ENCODE data around the gene PRRT1B.

PRRT1B gene

DNA sequence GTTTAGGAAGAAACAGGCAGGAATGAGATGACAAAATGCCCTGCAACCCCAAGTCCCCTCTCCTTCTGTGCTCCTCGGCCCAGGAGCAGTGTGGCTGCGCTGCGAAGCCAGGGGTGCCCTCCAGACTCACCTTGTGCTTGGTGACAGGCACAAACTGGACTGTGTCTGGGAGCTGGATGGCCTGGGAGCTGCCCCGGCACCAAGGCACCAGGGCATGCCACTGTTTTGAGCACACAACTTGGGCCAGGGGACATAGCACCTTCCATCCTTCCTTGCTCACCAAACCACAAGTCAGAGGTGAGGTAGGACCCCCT, 51.1 kb downstream of the PRRT1B start:
- H3K4me3 ChIP-seq (ENCODE audit: low read depth, low read length), result no peak overlapping the region
- no peaks in the 10 kb centered on the region for H3K9me3 ChIP-seq (ENCODE audit: control insufficient read depth, insufficient read depth, low read length)
- H3K36me3 ChIP-seq (ENCODE audit: control insufficient read depth, insufficient read depth, low read length), result peaks cover 48% of the 10 kb centered on the region
- no peak overlapping the region for H3K9ac ChIP-seq (ENCODE audit: low read depth, low read length)
- H3K4me1 ChIP-seq (ENCODE audit: control insufficient read depth, insufficient read depth, low read length), result no peaks in the 10 kb centered on the region
- H3K27me3 ChIP-seq (ENCODE audit: control insufficient read depth, insufficient read depth, low read length), result no peaks in the 10 kb centered on the region

DNA sequence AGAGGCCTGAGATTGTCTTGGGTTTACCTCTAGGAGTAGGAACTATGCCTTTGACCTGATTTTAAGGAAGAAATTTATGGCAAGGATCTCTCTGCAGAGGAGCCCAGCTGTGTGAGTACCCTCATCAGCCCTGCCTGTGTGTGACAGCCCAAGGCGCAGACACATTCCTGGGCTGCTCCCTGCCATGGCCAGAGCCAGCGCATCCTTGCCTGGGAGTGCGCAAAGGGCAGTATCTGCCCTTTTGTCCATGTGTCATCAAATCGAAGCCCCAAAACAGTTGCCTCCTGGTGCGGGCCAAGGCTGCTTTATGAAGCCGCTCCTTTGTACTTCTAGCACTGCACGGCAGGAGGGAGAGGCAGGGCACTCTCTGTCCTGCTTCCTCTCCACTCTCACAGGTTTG, 51.9 kb downstream of the PRRT1B start:
- no peak overlapping the region for H3K9ac ChIP-seq (ENCODE audit: low read depth, low read length)
- H3K4me3 ChIP-seq (ENCODE audit: low read depth, low read length), result no peak overlapping the region
- peaks cover 41% of the 10 kb centered on the region for H3K36me3 ChIP-seq (ENCODE audit: control insufficient read depth, insufficient read depth, low read length)
- H3K27me3 ChIP-seq (ENCODE audit: control insufficient read depth, insufficient read depth, low read length), result no peaks in the 10 kb centered on the region
- H3K9me3 ChIP-seq (ENCODE audit: control insufficient read depth, insufficient read depth, low read length), result no peaks in the 10 kb centered on the region
- no peaks in the 10 kb centered on the region for H3K4me1 ChIP-seq (ENCODE audit: control insufficient read depth, insufficient read depth, low read length)

DNA sequence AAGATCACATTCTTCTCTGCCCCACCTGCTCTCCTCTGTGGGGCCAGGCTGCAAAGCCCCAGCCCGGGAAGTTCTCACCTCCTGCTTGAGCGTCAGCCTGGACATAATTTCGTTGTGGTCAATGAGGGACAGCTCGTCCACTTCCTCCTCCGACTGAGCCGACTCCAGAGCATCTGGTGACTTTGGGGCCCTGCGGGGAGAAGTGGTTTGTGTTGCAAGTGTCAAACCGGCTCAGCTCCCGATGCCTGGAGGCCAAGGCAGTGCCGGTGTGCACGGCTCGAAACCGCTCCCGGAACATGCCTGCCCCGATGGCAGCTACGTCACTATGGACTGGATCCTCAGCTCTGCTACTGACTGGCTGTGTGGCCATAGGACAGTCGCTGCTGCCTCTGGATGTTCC, 52.8 kb downstream of the PRRT1B start:
- H3K9ac ChIP-seq (ENCODE audit: low read depth, low read length), result no peak overlapping the region
- peaks cover 41% of the 10 kb centered on the region for H3K36me3 ChIP-seq (ENCODE audit: control insufficient read depth, insufficient read depth, low read length)
- no peaks in the 10 kb centered on the region for H3K9me3 ChIP-seq (ENCODE audit: control insufficient read depth, insufficient read depth, low read length)
- no peaks in the 10 kb centered on the region for H3K27me3 ChIP-seq (ENCODE audit: control insufficient read depth, insufficient read depth, low read length)
- no peak overlapping the region for H3K4me3 ChIP-seq (ENCODE audit: low read depth, low read length)
- H3K4me1 ChIP-seq (ENCODE audit: control insufficient read depth, insufficient read depth, low read length), result no peaks in the 10 kb centered on the region

DNA sequence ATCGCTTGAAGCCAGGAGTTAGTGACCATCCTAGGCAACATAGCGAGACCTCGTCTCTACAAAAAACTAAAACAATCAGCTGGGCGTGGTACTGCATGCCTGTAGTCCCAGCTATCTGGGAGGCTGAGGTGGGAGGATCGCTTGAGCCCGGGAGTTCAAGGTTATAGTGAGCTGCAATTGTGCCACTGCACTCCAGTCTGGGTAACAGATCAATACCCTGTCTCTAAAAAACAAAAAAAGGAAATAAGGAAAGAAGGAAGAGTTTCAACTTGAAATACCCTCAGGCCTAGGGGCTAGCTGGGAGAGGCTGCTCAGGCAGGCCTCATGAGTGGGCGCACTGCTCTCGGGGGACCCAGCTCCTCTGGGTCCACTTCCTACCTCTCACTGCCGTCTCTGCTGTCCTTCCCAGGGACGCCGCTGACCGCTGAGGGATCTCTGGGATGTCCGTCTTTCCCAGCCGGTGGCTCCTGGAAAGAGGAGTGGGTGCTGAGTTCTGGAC, 56.4 kb downstream of the PRRT1B start:
- peaks cover 22% of the 10 kb centered on the region for H3K36me3 ChIP-seq (ENCODE audit: control insufficient read depth, insufficient read depth, low read length)
- no peaks in the 10 kb centered on the region for H3K4me1 ChIP-seq (ENCODE audit: control insufficient read depth, insufficient read depth, low read length)
- H3K27me3 ChIP-seq (ENCODE audit: control insufficient read depth, insufficient read depth, low read length), result no peaks in the 10 kb centered on the region
- H3K4me3 ChIP-seq (ENCODE audit: low read depth, low read length), result no peak overlapping the region
- H3K9me3 ChIP-seq (ENCODE audit: control insufficient read depth, insufficient read depth, low read length), result no peaks in the 10 kb centered on the region
- no peak overlapping the region for H3K9ac ChIP-seq (ENCODE audit: low read depth, low read length)

- no peak overlapping the region for H3K4me3 ChIP-seq (ENCODE audit: low read depth, low read length)
- peaks cover 8% of the 10 kb centered on the region for H3K4me1 ChIP-seq (ENCODE audit: control insufficient read depth, insufficient read depth, low read length)
- H3K27me3 ChIP-seq (ENCODE audit: control insufficient read depth, insufficient read depth, low read length), result no peaks in the 10 kb centered on the region
- H3K9ac ChIP-seq (ENCODE audit: low read depth, low read length), result no peak overlapping the region
- no peaks in the 10 kb centered on the region for H3K9me3 ChIP-seq (ENCODE audit: control insufficient read depth, insufficient read depth, low read length)
- H3K36me3 ChIP-seq (ENCODE audit: control insufficient read depth, insufficient read depth, low read length), result peaks cover 13% of the 10 kb centered on the region
Observed at GRCh38 chr9:131603199-131603598, 57.9 kb downstream of the PRRT1B start.

- Histone ChIP-seq H3K4me1 (ENCODE audit: control insufficient read depth, insufficient read depth, low read length) (peaks cover 11% of the 10 kb centered on the region), H3K4me3 (ENCODE audit: low read depth, low read length) (no peak overlapping the region), H3K36me3 (ENCODE audit: control insufficient read depth, insufficient read depth, low read length) (peaks cover 9% of the 10 kb centered on the region), H3K27me3 (ENCODE audit: control insufficient read depth, insufficient read depth, low read length) (no peaks in the 10 kb centered on the region), H3K9me3 (ENCODE audit: control insufficient read depth, insufficient read depth, low read length) (no peaks in the 10 kb centered on the region), H3K9ac (ENCODE audit: low read depth, low read length) (no peak overlapping the region)
Observed at GRCh38 chr9:131603711-131604439, 58.6 kb downstream of the PRRT1B start.

DNA sequence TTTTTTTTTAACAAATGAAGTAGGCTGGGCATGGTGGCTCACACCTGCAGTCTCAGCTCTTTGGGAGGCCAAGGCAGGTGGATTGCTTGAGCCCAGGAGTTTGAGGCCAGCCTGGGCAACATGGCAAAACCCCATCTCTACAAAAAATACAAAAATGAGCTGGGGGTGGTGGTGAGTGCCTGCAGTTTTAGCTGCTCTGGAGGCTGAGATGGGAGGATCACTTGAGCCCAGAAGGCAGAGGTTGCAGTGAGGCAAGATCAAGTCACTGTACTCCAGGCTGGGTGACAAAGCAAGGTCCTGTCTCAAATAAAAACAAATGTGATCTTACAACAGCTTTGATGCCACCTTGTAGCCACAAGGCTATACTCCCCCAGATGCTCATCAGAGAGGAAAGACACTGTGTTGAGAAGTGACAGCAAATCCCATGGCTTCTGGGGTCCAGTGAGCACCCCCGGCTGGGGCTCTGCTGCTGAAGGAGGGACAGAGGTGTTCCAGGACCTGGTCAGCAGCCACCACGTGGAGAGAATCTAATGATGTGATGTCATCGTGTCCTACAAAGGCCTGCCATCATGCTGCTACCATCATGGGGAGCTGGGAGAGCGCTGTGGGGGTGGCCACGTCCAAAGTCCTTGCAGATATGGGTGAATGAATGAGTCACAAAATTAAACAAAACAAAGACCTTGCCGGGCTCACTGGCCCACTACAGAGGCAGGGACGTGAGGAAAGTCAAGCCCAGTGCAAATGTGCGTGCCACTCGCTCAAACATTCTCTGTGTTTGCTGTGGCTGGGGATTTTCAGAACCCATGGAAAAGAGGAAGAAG, 60.7 kb downstream of the PRRT1B start:
- Histone ChIP-seq H3K27me3 (ENCODE audit: control insufficient read depth, insufficient read depth, low read length) (no peaks in the 10 kb centered on the region), H3K4me1 (ENCODE audit: control insufficient read depth, insufficient read depth, low read length) (peaks cover 11% of the 10 kb centered on the region), H3K4me3 (ENCODE audit: low read depth, low read length) (no peak overlapping the region), H3K9me3 (ENCODE audit: control insufficient read depth, insufficient read depth, low read length) (no peaks in the 10 kb centered on the region), H3K9ac (ENCODE audit: low read depth, low read length) (no peak overlapping the region), H3K36me3 (ENCODE audit: control insufficient read depth, insufficient read depth, low read length) (peaks cover 5% of the 10 kb centered on the region)

DNA sequence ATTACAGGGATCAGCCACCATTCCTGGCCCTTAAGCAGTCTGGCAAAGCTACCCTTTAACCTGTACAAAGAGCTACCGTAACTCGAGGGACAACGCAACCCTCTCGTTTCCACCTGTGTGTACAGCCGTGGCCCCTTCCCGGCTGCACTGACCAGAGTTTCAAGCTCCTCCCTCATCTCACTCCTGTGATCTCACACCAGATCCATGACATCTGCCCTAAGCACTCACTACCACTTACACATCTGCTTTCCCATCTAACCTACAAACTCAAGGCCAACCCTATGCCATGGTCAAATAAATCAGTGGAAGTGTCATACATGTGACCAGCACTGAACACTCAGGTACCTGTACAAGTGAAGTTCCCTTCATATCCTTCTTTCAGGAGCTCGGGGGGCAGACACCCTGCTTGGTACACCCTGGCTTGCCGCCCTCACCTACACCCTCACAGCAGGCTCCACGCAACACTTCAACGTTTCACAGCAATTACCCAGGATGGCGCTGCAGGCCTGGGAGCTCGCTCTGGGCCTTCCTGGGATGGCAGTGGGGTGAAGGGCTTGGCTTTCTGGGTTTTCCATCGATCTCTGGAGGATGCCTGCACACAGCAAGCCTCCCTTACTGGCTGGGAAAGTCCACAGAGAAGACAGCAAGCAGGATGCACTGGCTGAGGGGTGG, 61.7 kb downstream of the PRRT1B start:
- peaks cover 11% of the 10 kb centered on the region for H3K4me1 ChIP-seq (ENCODE audit: control insufficient read depth, insufficient read depth, low read length)
- no peaks in the 10 kb centered on the region for H3K9me3 ChIP-seq (ENCODE audit: control insufficient read depth, insufficient read depth, low read length)
- no peaks in the 10 kb centered on the region for H3K27me3 ChIP-seq (ENCODE audit: control insufficient read depth, insufficient read depth, low read length)
- no peak overlapping the region for H3K4me3 ChIP-seq (ENCODE audit: low read depth, low read length)
- H3K9ac ChIP-seq (ENCODE audit: low read depth, low read length), result no peak overlapping the region
- peaks cover 5% of the 10 kb centered on the region for H3K36me3 ChIP-seq (ENCODE audit: control insufficient read depth, insufficient read depth, low read length)

GRCh38 chr9:131607591-131607990, 62.3 kb downstream of the PRRT1B start:
- Histone ChIP-seq H3K4me1 (ENCODE audit: control insufficient read depth, insufficient read depth, low read length) (peaks cover 11% of the 10 kb centered on the region), H3K9ac (ENCODE audit: low read depth, low read length) (no peak overlapping the region)

GRCh38 chr9:131608493-131609037, 63.2 kb downstream of the PRRT1B start:
- Histone ChIP-seq H3K9ac (ENCODE audit: low read depth, low read length) (peak overlapping the region; percentile 79), H3K27me3 (ENCODE audit: control insufficient read depth, insufficient read depth, low read length) (no peaks in the 10 kb centered on the region), H3K4me3 (ENCODE audit: low read depth, low read length) (no peak overlapping the region), H3K9me3 (ENCODE audit: control insufficient read depth, insufficient read depth, low read length) (no peaks in the 10 kb centered on the region), H3K4me1 (ENCODE audit: control insufficient read depth, insufficient read depth, low read length) (peaks cover 11% of the 10 kb centered on the region), H3K36me3 (ENCODE audit: control insufficient read depth, insufficient read depth, low read length) (peaks cover 2% of the 10 kb centered on the region)

More at GRCh38 chr9:131607591-131607990, 62.3 kb downstream of the PRRT1B start:
- H3K36me3 ChIP-seq (ENCODE audit: control insufficient read depth, insufficient read depth, low read length), result peaks cover 5% of the 10 kb centered on the region
- H3K27me3 ChIP-seq (ENCODE audit: control insufficient read depth, insufficient read depth, low read length), result no peaks in the 10 kb centered on the region
- no peaks in the 10 kb centered on the region for H3K9me3 ChIP-seq (ENCODE audit: control insufficient read depth, insufficient read depth, low read length)
- no peak overlapping the region for H3K4me3 ChIP-seq (ENCODE audit: low read depth, low read length)

Measured in iPS-15b (cell line).